A549 (cell line): ENCODE results near the gene PTPN23. TPM values are rescaled to one million over a fixed set of nuclear protein-coding genes. Genes with fewer than 3 reads are reported as not detected.
A peak's percentile ranks its signal among the peaks of the same experiment; 100 is the strongest.

ENCODE experiments used
- ATAC-seq, 2 experiments: fragments of 200-7000 bp in 1 of 2; fragments of >200 bp in 1 of 2; cut with Nextera tagmentation in 1 of 2; cut with Tn5 transposase in 1 of 2; 3 replicates each; pipeline versions ENCODE4 v1.8.0 to v1.9.1; 2018 to 2020; ENCODE audit warnings: mild to moderate bottlenecking in 1 of 2, moderate library complexity in 1 of 2
- CTCF ChIA-PET: fragments of 300-600 bp; sonication (Branson Sonifier 250); formaldehyde crosslinking; extraction: SDS; loops from one replicate; lab custom pipeline; 2021; ENCODE audit warnings: antibody characterized with exemption, inconsistent platforms; lab: Yijun Ruan, JAX
- POLR2A ChIA-PET: fragments of 350-600 bp; formaldehyde crosslinking; extraction: SDS; loops from one replicate; lab custom pipeline; 2021; ENCODE audit warnings: antibody characterized with exemption, inconsistent platforms; lab: Yijun Ruan, JAX
- DNase-seq, 2 experiments: peaks; one replicate each; pipeline versions ENCODE4 v3.0.0 to v3.0.0-alpha.2; 2011 to 2016; ENCODE audit warnings: low read depth in 1 of 2, low spot score in 1 of 2
- FAIRE-seq: peaks from 2 replicates; lab custom pipeline; 2011; peaks lifted over from hg19 to GRCh38; lab: Jason Lieb, UNC
- H3K27ac ChIP-seq, 2 experiments: fragments of >200 bp; sonication (Bioruptor Twin); formaldehyde crosslinking; 3 replicates each; pipeline ENCODE4 v1.5.1; 2016 to 2017
- H3K4me1 ChIP-seq: fragments of >200 bp; sonication (Bioruptor Twin); formaldehyde crosslinking; 3 replicates; pipeline ENCODE4 v1.6.1; 2016
- H3K4me2 ChIP-seq: fragments of >200 bp; sonication (Bioruptor Twin); formaldehyde crosslinking; 3 replicates; pipeline ENCODE4 v1.6.1; 2016
- H3K4me3 ChIP-seq: fragments of >200 bp; sonication (Bioruptor Twin); formaldehyde crosslinking; 3 replicates; pipeline ENCODE4 v1.5.1; 2016
- H3K9me3 ChIP-seq: fragments of >200 bp; sonication (Bioruptor Twin); formaldehyde crosslinking; 3 replicates; pipeline ENCODE4 v1.6.1; 2016
- BCL3 ChIP-seq: fragments of >200 bp; sonication (Bioruptor Twin); formaldehyde crosslinking; IDR thresholded peaks from 3 replicates; pipeline ENCODE4 v1.6.1; 2016
- BHLHE40 ChIP-seq: IDR thresholded peaks from 2 replicates; pipeline ENCODE4 v1.6.1; 2012; ENCODE audit warnings: low read depth, low read length, inconsistent platforms
- HDAC2 ChIP-seq: fragments of 200-600 bp; sonication (generic); IDR thresholded peaks from 2 replicates; pipeline ENCODE4 v1.6.1; 2016
- HEYL ChIP-seq: fragments of 250-450 bp; sonication (Bioruptor Pico); IDR thresholded peaks from 2 replicates; pipeline ENCODE4 v1.8.0; 2021; ENCODE audit warnings: mild to moderate bottlenecking, moderate library complexity
- HMGXB4 ChIP-seq: fragments of 250-450 bp; sonication (Bioruptor Pico); IDR thresholded peaks from 2 replicates; pipeline ENCODE4 v1.5.0; 2021; ENCODE audit warnings: mild to moderate bottlenecking, moderate library complexity, borderline replicate concordance
- HOXB13 ChIP-seq: fragments of 250-450 bp; sonication (Bioruptor Pico); IDR thresholded peaks from 2 replicates; pipeline ENCODE4 v1.5.0; 2020; ENCODE audit warnings: low read depth, mild to moderate bottlenecking, moderate library complexity
- JUN ChIP-seq, 2 experiments: fragments of >200 bp; sonication (Bioruptor Twin); formaldehyde crosslinking; IDR thresholded peaks; 2 replicates in 1 of 2; 3 replicates in 1 of 2; pipeline ENCODE4 v1.6.1; 2016 to 2017
- JUNB ChIP-seq: fragments of >200 bp; sonication (Bioruptor Twin); formaldehyde crosslinking; IDR thresholded peaks from 2 replicates; pipeline ENCODE4 v1.6.1; 2016
- KDM5A ChIP-seq: fragments of 200-600 bp; sonication (generic); IDR thresholded peaks from 2 replicates; pipeline ENCODE4 v1.6.1; 2016; ENCODE audit warnings: antibody characterized with exemption, mild to moderate bottlenecking
- MAFK ChIP-seq: fragments of 450-650 bp; IDR thresholded peaks from 2 replicates; pipeline ENCODE4 v1.6.1; 2014; ENCODE audit not compliant: partially characterized antibody
- MYC ChIP-seq: IDR thresholded peaks from 2 replicates; pipeline ENCODE4 v1.6.1; 2012; ENCODE audit warnings: mild to moderate bottlenecking, inconsistent platforms, low read length, improper control_type of control experiment, borderline replicate concordance
- POLR2A ChIP-seq: IDR thresholded peaks from 2 replicates; pipeline ENCODE4 v1.6.1; 2012; ENCODE audit warnings: mild to moderate bottlenecking, low read length
- RCOR1 ChIP-seq: fragments of 150-350 bp; IDR thresholded peaks from 2 replicates; pipeline ENCODE4 v1.6.1; 2014; ENCODE audit warnings: antibody characterized with exemption, low read length, low read depth
- RFX5 ChIP-seq: fragments of 450-650 bp; IDR thresholded peaks from 2 replicates; pipeline ENCODE4 v1.7.1; 2014; ENCODE audit warnings: antibody characterized with exemption, mild to moderate bottlenecking, moderate library complexity
- RNF2 ChIP-seq: fragments of 200-600 bp; sonication (generic); IDR thresholded peaks from 2 replicates; pipeline ENCODE4 v1.6.1; 2016; ENCODE audit warnings: low read depth, mild to moderate bottlenecking, antibody characterized with exemption, moderate library complexity, borderline replicate concordance
- TFCP2L1 ChIP-seq: fragments of 250-450 bp; sonication (Bioruptor Pico); IDR thresholded peaks from 2 replicates; pipeline ENCODE4 v1.5.0; 2021; ENCODE audit warnings: mild to moderate bottlenecking
- TP53 ChIP-seq: fragments of 250-450 bp; sonication (Bioruptor Pico); IDR thresholded peaks from 2 replicates; pipeline ENCODE4 v1.5.0; 2021; ENCODE audit warnings: mild to moderate bottlenecking, moderate library complexity
- USF2 ChIP-seq: fragments of 450-650 bp; IDR thresholded peaks from 2 replicates; pipeline ENCODE4 v1.6.1; 2014; ENCODE audit warnings: antibody characterized with exemption
- ZC3H11A ChIP-seq: fragments of 450-650 bp; IDR thresholded peaks from 2 replicates; pipeline ENCODE4 v1.6.1; 2014; ENCODE audit warnings: antibody characterized with exemption, mild to moderate bottlenecking
- WGBS: methylation state at CpG from one replicate; pipeline ENCODE4 v1.1.6; 2017; ENCODE audit errors: missing lambda C conversion rate; 5-methylcytosine and 5-hydroxymethylcytosine counted together
- polyA plus RNA-seq, 4 experiments: library from polyadenylated mRNA; depleted of rRNA in 3 of 4; stranded (reverse); fragments of >200 nt; fragmentation: RNase III in 1 of 4; extraction: RNeasy Plus Mini Kit Qiagen cat#74134 plus additional on column Dnase treatment in 1 of 4; gene quantifications; 2 replicates in 3 of 4; 3 replicates in 1 of 4; pipeline ENCODE4 v1.2.3, GENCODE V29; 2011 to 2017

The PTPN23 gene
- polyA plus RNA-seq, 2 of the 4 experiments (the other 2 are of a cell fraction): 1.5 to 16.8 TPM

GRCh38 chr3:47404955-47405790, 24.4 kb downstream of the PTPN23 start:
- Histone ChIP-seq H3K4me3 (no peak overlapping the region), H3K27ac (no peak overlapping the region), H3K4me2 (no peak overlapping the region), H3K4me1 (peaks cover 3% of the 10 kb centered on the region; the same call in 1 of the 3 replicates), H3K9me3 (no peaks in the 10 kb centered on the region)
- ChIA-PET CTCF (interaction anchor here (1.0 to 3.2 kb wide), 3 partner anchors 16 to 420 kb away, joined by 4 to 11 read pairs (median 4); partner anchors contain the start of gene SCAP), POLR2A (interaction anchor here (0.6 to 1.1 kb wide), 2 partner anchors 25 to 428 kb away, joined by 4 to 5 read pairs; partner anchors contain the start of gene PTPN23)
- no peak for TF ChIP-seq HMGXB4 (CRISPR knock-in tag)
- TF ChIP-seq KDM5A: no peak
- TF ChIP-seq TP53 (CRISPR knock-in tag): no peak
- TF ChIP-seq RCOR1: no peak
- TF ChIP-seq ZC3H11A: no peak
- TF ChIP-seq HDAC2: no peak
- TF ChIP-seq TFCP2L1: no peak
- TF ChIP-seq RNF2: no peak
- no peak for TF ChIP-seq JUN (IDR thresholded peaks at IDR 0.05)
- TF ChIP-seq RFX5: no peak
- no peak for TF ChIP-seq JUNB
- no peak for TF ChIP-seq BHLHE40
- TF ChIP-seq HOXB13: no peak
- no peak for TF ChIP-seq USF2
- no peak for TF ChIP-seq MYC
- no peak for TF ChIP-seq HEYL (CRISPR knock-in tag)
- DNase-seq (no peak), FAIRE-seq (no peak), ATAC-seq (peak in 1 of 2 experiments; percentile 10; a peak in 2 of 6 replicates)
- 90% methylated on average over 5 of the region's 9 CpGs for WGBS

- DNase-seq (no peak), ATAC-seq (0 out of 6 replicates have a peak, but pooled peaks of 1 of the 2 experiments have one; percentile 2), FAIRE-seq (no peak)
- H3K4me2 ChIP-seq: no peak overlapping the region
- H3K4me3 ChIP-seq: no peak overlapping the region
- H3K27ac ChIP-seq: no peak overlapping the region
- 95% methylated on average over 24 of the region's 31 CpGs for WGBS
- H3K4me1 ChIP-seq: peaks cover 3% of the 10 kb centered on the region; the same call in 1 of the 3 replicates
- TF ChIP-seq MAFK: no peak
- no peak for TF ChIP-seq POLR2A
- TF ChIP-seq KDM5A: no peak
- no peak for TF ChIP-seq BCL3
- POLR2A ChIA-PET: no interaction called here
- CTCF ChIA-PET: interaction anchor here (1.2 to 3.2 kb wide), 3 partner anchors 15 to 69 kb away, joined by 4 to 11 read pairs (median 4); partner anchors contain the start of gene SCAP
- no peaks in the 10 kb centered on the region for H3K9me3 ChIP-seq
Measured at GRCh38 chr3:47405820-47406761, 25.3 kb downstream of the PTPN23 start.
